Renal cortical epithelial cell (primary cell): ENCODE data around the gene TREH. TPM values are rescaled to one million over a fixed set of nuclear protein-coding genes. Genes with fewer than 3 reads are reported as not detected.
"Not testable (repeated sequence)": the region's sequence is repeated elsewhere in the genome, so short reads cannot be mapped to it uniquely, and the experiment has no call there.

ENCODE experiments used
- DNase-seq: peaks from one replicate; pipeline ENCODE4 v3.0.0-alpha.2; 2011; ENCODE audit warnings: low read depth
- total RNA-seq: library from RNA; depleted of rRNA; stranded (reverse); fragments of >200 nt; gene quantifications from 2 replicates; pipeline ENCODE4 v1.2.3, GENCODE V29; 2014

The TREH gene
- total RNA-seq, 1 donor from 2014 or later = not detected

GRCh38 chr11:118697346-118697745 lies 17.9 kb upstream of the TREH start:
- DNase-seq = no peak

GRCh38 chr11:118696673-118697226 lies 17.3 kb upstream of the TREH start:
- DNase-seq = no peak

DNA sequence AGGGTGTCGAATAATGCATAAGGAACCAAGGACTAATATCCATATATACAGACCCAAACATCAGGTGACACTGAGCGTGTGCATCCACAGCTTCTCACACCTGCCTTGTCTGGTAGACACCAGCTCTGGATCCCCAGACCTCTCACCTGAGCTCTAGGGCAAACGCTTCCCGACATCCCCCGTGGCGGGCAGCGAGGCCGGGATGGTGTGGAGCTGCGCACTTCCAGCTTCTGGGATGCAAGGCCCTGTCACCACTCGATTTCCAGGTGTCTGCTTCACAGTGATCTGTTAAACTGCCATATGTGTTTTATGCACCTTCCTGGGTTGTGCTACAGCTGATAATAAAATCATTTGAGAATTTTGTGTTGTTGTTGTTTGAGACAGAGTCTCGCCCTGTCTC lies 15.3 kb upstream of the TREH start:
- DNase-seq = no peak

- DNase-seq = no peak
Observed at GRCh38 chr11:118694185-118694584, 14.7 kb upstream of the TREH start.

DNA sequence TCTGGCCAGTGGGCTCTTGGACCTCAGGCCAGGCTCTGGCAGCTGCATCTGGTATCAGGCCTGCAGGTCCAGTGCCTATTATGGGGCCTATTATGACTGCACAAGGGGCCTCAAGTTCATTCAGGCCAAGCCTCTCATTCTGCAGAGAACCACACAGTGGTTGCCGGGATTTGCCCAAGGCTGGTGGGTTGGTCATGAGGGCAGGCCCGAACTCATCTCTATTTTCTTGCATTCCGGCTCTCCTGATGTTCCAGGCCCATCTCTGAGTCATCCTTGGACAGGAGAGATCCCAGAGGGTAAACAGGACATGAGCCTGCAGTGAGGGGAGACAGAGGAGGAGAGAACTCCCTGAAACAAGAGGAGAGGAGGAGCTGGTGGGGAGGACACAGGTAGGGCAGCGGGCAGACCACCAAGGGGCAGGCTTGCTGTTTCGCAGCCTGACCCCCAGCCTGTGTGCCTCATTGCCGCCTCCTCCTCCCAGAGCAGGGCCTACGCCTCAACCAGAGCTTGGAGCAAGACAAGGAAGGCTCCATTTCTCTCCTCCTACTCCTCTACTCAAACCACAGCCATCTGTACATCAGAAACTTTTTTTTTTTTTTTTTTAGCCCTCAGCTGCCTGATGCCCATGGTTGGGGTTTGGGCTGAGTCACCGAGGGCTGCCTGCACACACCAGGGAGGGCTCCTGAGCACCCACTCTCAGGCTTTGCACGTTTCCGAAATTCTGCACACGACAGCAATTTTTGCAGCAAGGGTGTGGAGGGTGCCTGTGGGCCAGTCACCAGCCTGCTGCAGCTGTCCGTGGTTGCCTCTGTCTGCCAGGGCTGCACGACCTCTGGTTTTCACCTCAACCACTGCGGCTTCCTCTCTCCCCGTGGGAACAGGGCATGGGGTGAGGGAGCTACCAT lies 12.7 kb upstream of the TREH start:
- DNase-seq = peak; percentile 66

- no peak for DNase-seq
Observed at GRCh38 chr11:118690553-118691304, 11.3 kb upstream of the TREH start.

DNA sequence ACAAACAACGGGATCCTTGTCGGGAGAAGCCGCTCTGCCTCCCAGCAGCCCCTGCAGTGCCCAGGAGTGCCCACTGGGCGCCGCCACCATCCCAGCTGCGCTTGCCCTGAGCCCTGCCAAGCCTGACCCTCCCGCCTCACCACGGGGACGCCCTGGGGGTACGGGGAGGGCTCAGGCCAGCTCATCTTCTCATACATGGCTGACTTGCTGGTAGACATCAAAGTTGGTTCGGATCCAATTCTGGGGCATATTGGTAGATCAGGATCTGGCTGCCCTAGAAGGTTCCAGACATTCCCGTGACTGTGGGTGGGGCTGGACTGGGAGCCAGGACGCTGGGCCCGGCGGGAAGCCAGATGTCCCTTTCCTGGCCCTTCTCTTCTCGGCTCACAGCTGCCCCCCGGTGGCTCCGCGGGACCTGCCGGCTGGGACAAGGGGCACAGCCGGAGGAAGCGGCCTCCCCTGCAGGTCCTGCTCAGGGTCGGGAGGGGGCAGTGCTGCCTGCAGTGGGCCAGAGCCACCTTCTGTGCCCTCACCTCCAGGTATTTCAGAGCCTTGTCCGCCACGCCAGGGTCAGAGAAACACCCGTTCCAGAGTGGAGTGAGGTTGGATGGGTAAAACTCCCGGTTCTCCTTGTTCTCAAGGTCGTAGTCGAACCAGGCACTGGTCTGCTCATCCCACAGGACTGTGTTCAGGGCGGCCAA lies 10.6 kb upstream of the TREH start:
- peak; percentile 88 for DNase-seq

DNA sequence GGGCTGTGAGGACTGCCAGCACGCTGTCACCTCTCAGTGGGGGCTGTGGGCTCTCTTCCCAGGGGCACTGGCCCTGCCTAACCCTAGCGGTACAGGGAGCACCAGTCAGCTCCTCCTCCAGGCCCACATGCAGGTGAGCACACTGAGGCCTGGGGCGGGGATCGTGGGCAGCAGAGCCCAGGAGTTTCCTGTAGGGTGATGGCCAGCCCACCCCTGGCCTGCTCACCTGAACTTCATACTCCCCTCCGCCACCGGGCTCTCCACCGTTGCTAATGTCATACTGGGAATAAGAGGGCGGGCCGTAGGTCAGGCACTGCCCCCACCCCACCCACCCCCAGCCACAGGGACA lies 10.0 kb upstream of the TREH start:
- DNase-seq = no peak

DNA sequence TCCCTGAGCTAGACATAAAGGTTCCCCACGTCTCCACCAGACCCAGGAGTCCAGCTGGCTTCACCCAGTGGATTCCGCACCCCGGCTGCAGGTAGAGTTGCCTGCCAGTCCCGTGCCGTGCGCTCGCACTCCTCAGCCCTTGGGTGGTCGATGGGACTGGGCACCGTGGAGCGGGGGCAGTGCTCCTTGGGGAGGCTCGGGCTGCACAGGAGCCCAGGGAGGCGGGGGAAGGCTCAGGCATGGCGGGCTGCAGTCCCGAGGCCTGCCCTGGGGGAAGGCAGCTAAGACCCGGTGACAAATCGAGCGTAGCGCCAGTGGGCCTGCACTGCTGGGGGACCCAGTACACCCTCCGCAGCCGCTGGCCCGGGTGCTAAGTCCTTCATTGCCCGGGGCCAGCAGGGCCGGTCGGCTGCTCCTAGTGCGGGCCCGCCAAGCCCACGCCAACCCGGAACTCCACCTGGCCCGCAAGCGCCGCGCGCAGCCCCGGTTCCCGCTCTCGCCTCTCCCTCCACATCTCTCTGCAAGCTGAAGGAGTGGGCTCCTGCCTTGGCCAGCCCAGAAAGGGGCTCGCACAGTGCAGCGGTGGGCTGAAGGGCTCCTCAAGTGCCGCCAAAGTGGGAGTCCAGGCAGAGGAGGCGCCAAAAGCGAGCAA lies 9.5 kb upstream of the TREH start:
- no peak for DNase-seq

GRCh38 chr11:118688339-118688738 lies 8.9 kb upstream of the TREH start:
- not testable (repeated sequence) for DNase-seq

GRCh38 chr11:118687906-118688305 lies 8.5 kb upstream of the TREH start:
- DNase-seq = no peak

- no peak for DNase-seq
Observed at GRCh38 chr11:118684187-118684586, 4.7 kb upstream of the TREH start.

DNA sequence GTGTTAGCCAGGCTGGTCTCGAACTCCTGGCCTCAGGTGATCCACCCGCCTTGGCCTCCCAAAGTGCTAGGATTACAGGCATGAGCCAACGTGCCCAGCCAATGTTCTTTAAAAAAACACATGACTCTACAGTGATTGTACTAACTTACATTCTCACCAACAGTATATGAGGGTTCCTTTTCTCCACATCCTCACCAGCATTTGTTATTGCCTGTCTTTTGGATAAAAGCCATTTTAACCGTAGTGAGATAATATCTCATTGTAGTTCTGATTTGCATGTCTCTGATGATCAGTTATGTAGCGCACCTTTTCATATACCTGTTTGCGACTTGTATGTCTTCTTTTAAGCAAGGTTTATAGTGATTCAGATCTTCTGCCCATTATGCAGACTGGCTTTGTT lies 3.5 kb upstream of the TREH start:
- not testable (repeated sequence) for DNase-seq

GRCh38 chr11:118682372-118682771 lies 2.9 kb upstream of the TREH start:
- DNase-seq = no peak

DNA sequence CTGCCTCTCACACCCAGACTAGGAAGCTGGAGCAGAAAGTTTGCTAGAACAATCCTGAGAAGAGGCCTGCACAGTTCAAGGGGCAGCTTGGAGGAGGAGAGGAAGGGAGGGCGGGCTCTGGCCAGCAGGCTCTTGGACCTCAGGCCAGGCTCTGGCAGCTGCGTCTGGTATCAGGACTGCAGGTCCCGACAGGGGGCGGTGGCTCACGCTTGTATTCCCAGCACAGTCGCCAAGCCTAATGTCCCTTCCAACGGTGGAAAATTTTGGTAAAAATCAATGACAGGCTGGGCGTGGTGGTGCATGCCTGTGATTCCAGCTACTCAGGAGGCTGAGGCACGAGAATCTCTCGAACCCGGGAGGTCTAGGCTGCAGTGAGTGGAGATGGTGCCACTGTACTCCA lies 542 bp downstream of the TREH start:
- DNase-seq = not testable (repeated sequence)

GRCh38 chr11:118677977-118678376 lies 1.5 kb downstream of the TREH start:
- no peak for DNase-seq

DNA sequence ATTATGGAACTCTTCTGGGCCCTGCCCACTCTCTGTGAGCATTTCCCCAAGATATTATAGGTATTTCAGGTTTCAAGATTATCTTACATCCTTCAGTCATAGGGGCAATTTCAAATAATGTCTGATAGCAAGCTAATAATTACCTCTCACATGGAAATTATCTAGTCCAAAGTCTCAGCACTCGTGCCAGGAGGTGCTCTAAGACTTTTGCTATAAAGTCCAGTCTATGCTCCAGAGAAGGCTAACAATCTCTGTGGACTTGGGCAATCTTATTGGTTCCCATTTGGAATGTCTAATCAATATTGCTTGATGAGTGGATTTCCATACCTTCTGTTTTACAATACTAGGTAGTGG lies 5.4 kb downstream of the TREH start:
- no peak for DNase-seq

DNA sequence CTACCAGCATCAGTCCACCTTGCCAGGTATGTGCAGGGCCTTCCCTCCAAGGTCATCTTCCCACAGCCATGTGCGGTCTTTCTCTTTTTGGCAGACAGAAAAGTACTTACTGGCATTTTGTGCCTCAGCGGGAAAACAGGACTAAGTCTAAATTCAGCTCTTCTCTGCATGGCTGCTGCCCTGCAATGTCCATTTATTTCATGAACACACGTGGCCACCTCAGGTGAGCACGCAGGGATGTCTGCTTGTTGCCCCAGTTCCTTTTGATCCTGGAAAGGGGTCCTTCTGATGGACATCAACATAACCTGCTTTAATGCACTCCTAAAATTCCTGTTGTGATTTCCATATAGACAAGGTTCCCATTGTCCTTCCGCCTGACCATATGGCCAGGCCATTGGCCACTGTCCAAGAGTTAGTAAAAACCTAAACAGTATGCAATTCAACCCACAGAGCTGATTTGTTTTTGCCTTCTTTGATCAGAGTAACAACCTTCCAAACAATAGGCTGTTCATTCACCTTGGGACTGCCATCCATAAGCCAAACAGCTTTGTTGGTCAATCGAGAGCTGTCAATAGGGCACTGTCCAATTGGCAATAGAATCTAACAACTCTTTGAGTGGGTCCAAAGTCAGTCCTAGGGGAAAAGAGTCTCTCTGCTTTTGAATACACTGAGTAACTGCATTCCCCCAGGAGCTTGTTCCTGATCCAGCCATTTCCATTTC lies 5.9 kb downstream of the TREH start:
- no peak for DNase-seq

GRCh38 chr11:118672846-118673245 lies 6.6 kb downstream of the TREH start:
- no peak for DNase-seq

DNA sequence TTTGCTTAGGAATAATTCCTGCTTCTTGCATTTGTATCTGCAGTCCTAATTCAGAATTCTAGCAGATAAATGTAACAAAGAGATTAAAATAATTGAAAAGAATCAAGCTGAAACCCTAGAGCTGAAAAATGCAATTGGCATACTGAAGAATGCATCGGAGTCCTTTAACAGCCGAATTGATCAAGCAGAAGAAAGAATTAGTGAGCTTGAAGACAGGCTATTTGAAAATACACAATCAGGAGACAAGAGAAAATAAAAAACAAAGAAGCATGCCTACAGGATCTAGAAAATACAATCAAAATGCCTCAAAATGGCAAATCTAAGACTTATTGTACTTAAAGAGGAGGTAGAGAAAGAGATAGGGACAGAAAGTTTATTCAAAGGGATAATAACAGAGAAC lies 8.2 kb downstream of the TREH start:
- DNase-seq = no peak

DNA sequence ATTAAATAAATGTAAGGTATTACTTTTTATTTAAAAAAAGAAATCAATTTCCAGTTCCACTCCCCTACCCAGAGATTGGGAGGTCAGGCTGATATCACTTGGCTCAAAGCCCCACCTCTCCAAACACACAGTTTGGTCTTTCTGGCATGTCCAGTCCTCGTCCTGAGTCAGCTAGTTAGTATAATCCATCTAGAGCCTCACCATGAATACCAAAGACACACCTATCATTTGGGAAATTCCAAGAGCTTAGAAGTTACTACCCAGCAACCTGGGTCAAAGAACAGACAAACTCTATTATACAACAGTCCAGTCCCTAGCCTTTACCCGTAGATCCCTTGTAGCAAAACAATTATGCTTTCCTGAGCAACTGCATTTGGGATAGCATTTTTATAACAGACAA lies 9.4 kb downstream of the TREH start:
- DNase-seq = no peak
